Fibroblast of skin of right biceps (primary cell): ENCODE measurements around the gene JAKMIP1.

Experiments
- DNase-seq: peaks from one replicate; pipeline ENCODE4 v3.0.0-alpha.2; 2013

The JAKMIP1 gene

GRCh38 chr4:6114601-6115000 lies 85.7 kb downstream of the JAKMIP1 start:
- DNase-seq: no peak

GRCh38 chr4:6114181-6114580 lies 86.2 kb downstream of the JAKMIP1 start:
- DNase-seq: no peak

DNA sequence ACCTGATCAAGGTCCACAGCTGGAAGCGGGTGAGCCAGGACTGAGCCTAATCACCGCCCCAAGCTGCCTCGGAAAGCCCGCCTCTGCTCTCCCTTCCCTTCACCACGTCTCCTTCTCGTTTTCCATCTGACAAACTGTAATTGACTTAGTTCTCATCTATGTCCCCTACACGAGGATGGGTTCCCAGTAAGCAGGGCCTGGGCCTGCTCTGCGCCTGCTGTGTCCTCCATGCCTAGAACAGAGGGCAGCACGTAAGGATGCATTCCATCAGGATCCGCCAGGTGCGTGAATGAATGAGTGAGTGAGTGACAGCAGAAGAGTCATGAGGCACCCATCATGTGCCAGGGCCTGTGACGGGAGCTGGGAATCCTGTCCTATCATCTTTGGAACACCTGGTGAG lies 86.7 kb downstream of the JAKMIP1 start:
- DNase-seq: no peak

DNA sequence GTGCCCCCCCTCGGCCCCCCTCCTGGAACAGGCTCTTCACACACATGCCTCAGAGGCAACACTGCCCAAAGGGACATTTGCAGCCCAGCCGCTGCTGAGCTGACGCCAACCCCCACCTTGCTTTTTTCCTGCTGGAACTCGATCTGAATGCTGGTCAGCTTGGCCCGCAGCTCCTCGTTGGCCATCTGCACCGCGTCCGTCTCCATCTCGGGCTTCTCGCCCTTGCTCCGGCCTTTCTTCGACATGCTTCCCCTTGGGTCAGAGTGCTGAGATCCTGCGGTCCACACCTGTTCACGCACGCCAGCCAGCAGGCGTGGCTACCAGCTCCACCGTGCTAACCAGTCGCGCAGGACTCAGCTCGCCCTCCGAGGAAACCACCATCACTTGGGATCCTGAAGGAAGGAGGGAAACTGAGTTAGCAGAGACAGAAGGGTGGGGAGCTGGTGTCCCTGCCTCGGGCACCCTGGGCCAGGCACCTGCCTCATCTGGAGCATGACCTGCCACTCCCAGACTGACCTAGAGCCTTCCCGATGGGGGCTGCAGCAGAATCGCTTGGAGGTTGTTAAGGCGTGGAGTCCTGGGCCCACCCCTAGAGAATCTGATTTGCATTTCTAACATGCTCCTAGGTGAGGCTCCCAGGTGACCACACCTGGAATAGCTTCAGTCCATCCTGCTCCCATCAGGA lies 87.6 kb downstream of the JAKMIP1 start:
- no peak for DNase-seq

DNA sequence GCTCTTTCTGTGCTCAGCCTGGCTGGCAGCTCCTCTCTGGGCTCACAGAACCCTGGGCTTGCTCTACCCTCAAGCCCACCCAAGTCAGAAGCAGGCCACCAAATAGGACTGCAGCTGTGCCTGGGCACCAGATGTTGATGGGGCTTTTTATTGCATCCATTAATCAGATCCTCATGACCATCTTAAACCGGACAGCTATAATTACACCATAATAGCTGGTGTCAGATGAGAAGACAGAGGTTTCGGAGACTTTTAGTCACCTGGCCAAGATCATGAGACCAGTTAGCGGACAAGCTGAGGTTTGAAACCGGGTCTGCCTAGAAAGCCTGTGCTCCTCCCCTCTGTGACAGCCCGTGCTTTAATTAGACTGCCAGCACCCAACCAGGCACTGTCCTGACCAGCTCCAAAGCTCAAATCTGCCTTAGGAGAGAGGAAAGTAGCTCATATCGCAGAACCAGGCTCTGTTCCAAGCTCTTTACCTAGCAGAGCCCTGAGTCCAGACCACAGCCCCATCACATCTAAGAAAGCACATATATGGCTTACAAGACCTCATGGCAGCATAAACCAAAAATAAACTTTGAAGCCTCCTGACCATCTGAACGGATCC lies 88.9 kb downstream of the JAKMIP1 start:
- DNase-seq: no peak

DNA sequence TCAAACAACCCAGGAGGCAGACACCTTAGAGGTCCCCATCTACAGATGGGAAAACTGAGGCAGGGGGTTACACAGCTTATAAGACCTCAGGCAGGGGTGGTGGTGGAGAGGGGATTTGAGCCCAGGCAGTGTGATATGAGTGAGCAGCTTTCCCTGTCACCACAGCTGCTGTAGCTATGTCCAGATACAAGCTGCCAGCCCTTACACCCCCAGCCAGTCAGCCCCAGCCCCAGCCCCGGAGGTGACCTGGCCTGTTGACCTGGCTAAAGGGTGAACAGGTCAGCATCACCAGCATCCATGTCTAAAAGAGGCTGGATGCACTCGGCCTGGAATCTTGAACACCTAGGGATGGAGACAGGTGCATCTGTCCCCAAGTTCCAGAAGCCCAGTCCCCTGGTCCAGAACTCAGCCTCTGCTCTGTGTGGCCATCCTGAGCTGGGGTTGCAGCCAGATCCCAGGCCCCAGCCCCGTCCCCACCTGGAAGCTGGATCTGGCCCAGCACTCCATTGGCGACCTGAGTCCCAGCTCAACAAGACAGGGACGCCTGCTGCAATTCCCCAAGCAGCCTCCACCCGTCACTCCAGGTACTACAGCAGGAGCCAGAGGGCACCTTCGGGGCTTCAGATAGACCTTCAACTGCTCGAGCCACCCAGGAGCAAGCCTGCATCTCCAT lies 89.5 kb downstream of the JAKMIP1 start:
- DNase-seq: no peak

- no peak for DNase-seq
These were observed 90.3 kb downstream of the JAKMIP1 start for GRCh38 chr4:6109842-6110560.

GRCh38 chr4:6107886-6108285 lies 92.5 kb downstream of the JAKMIP1 start:
- DNase-seq: no peak

DNA sequence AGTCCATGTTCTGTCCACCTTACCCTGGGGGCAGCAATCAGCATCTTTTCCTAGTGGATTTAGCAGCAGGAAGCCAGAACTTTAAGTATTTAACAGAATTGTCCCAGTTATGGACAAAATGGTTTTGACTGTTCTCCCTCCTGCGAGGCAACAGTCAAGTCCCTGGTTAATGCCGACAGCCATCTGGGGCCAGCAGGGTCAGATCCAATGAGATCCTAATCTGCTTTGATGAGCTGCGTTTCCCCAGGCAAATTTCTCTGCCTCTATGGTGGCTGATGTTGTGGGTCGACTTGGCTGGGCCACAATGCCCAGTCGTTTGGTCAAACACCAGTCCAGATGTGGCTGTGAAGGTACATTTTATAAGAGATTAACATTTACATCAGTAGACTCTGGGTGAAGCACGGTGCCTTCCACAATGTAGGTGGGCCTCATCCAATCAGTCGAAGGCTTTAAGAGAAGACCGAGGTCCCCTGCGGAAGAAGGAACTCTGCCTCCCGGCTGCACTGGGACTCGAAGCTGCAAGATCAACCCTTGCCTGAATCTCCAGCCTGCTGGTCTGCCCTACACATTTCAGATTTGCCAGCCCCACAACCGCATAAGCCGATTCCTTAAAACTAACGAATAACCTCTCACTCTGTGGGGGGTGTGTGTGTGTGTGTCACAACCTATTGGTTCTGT lies 93.1 kb downstream of the JAKMIP1 start:
- no peak for DNase-seq

DNA sequence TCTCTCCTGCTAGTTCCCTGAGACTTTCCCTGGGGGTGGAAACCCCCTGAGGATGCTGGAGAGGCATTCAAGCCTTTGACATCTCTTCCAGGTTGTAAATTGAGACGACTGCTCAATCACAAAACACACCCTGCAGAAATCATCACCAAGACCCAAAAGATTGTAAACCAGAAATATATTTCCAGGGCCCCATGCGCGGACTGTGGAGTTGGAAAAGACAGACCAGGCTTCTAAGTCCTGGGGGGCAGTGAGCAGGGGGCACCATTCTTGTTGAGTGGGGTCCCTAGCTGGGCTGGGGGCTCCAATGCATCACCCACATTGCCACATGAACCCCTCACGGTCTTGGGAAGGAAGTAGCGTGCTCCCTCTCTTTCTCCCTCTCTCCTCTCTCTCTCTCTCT lies 94.2 kb downstream of the JAKMIP1 start:
- no peak for DNase-seq

DNA sequence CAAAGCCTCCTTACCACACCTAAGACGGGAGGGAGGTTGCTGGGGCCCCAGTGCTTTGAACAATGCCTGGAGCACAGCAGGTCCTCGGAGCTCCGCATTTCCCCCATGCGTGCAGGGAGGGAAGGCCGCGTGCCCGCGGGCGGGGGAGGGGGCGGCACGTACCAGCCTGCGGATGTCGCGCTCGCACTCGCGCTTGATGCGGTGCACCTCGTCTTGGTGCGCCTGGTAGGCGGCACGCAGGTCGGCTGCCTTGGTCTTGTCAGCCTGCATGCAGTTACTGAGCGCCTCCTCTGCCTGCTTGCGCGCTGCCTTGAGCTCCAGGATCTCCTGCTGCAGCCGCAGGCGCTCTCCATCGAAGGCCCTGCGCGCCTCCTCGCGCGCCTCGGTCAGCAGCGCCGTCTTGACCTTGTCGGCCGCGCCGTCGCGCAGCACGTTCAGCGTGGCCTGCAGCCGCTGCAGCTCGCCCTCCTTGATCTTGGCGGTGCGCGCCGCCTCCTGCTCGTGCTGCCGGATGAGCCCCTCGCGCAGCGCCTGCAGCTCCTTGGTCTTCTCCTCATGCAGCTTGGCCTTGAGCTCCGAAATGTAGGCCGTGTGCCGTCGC lies 94.9 kb downstream of the JAKMIP1 start:
- no peak for DNase-seq

GRCh38 chr4:6104541-6105130 lies 95.7 kb downstream of the JAKMIP1 start:
- no peak for DNase-seq

DNA sequence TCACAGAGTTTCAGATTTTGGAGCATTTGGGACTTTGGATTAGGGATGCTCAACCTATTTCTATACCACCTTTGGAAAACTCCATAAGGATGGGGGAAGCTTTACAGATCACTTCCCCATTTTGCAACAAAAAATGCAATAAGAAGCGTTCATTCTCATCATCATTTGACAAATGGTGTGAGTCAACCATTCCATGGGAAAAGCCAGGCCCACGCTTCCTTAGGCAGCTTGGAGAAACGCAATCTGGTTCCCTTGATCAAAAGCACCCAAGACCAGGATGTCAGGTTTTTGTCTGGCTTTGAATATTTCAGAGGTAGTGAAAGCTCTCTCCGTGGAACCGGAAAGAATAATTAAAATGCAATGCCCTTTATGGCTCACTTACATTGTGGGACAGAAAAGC lies 102.8 kb downstream of the JAKMIP1 start:
- no peak for DNase-seq

- no peak for DNase-seq
These were observed 104.5 kb downstream of the JAKMIP1 start for GRCh38 chr4:6095897-6096296.

DNA sequence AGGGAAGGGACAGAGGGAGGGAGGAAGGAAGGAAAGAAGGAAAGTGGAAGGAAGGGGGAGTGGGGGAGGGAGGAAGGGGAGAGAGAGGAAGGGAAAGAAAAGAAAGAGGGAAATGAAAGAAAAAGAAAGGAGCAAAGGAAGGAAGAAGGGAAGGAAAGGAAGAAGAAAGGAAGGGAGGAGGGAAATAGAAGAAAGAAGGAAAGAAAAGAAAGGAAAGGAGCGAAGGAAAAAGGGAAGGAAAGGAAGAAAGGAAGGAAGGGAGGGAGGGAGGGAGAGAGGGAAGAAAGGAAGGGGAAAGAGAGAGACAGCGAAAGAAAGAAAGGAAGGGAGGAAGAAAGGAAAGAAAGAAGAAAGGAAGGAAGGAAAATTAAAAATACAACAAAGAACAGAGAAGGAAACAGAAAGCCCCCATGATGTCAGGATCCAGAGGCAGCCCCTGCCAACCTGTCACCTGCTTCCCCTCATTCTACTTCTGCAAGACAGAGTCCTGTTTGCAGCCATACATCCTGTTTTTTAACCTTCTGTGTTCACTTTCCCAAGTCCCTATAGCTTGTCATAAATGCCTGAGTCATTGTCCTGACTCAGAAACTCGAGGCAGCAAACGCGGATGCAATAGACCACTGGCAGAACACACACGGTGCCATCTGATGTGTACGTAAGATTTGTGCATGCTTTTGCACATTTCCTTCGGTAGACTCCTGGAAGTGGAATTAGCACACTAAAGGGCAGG lies 105.2 kb downstream of the JAKMIP1 start:
- peak; percentile 18 for DNase-seq

DNA sequence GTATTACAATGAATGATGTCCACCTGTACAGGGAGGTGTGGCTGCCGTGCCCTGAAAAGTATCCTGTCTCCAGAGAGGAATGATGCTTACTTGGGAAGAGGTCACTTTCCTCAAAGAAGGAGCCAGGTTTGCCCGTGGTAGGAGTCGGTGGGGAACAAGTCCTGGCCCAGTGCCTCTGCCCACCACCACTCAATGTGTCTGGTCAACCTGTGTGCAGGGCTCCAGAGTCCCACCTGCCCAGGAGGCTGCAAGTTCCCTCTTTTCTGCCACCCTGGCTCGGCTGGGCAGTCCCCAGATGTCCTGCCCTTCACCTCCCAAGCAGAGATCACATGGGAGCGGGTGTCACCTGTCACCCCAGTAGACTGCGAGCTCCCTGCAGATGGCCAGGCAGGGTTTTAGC lies 106.7 kb downstream of the JAKMIP1 start:
- no peak for DNase-seq

DNA sequence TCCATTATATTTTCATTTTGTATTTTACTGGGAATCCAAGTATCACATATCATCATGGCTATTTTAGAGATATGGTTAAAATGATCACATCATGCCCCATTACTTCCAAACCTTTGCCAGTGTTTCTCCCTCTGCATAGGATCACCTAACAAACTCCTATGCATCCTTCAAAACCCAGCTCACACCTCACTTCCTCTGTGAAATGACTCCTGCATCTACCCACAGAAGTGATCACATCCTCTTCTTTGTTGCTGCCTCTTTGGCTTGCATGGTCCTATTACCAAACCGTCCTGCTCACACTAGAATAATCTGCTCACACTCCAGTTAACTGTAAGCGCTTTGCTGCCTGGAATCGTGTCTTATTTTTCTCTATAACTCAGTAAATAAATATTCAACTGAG lies 107.4 kb downstream of the JAKMIP1 start:
- DNase-seq: no peak

GRCh38 chr4:6092131-6092530 lies 108.2 kb downstream of the JAKMIP1 start:
- no peak for DNase-seq

DNA sequence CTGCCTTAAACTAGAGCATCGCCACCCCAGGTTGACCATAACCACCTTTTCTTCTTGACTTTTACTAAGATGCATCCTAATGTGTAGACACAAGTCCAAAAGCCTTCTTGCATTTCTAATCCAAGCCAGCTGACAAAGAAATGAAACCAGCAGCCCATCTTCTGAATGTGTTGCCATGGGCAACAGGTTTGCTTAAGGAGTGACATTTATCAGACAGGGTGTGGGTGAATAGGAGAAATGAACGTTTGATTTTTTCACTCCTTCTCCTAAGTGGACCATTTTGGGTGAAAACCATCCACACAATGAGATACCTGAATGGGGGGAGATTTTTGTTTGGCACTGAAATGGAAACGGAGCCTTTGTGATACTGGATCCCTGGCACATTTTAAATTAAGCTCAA lies 109.4 kb downstream of the JAKMIP1 start:
- DNase-seq: no peak

- no peak for DNase-seq
These were observed 111.4 kb downstream of the JAKMIP1 start for GRCh38 chr4:6088950-6089349.

DNA sequence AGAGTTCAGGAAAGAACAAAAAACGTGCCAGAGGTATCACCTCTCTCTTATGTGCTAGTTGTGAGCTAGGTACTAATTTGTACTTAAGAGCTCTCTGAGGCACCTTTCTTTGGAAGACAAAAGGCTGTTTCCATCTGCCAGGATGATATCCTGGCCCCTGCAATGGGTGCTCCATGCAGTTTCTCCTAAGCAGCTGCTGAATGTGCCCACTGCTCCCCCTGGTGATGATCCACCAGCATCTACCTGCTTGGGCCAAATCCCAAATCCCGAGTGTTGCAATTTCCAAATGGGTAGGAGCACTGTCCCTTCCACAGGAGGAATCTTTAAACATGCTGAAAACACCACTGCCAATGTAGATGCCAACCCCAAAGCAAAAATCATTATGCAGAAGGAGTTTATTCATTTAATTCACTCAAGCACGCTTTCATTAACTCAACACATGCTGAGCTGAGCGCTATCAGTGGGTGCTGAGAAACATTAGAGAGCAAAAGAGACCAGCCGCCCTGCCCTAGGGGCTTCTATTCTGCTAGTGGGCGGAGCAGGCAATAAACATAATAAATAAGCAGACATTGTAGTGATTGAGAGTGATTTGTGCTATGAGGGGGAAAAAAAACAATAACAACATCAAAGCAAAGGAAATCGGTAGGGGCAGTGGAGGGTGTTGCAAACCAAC lies 112.5 kb downstream of the JAKMIP1 start:
- DNase-seq: peak; percentile 12
